ENCODE data around the gene NKX1-2. TPM values are rescaled to one million over a fixed set of nuclear protein-coding genes. Genes with fewer than 3 reads are reported as not detected.

Gene NKX1-2
- total RNA-seq, result not detected

DNA sequence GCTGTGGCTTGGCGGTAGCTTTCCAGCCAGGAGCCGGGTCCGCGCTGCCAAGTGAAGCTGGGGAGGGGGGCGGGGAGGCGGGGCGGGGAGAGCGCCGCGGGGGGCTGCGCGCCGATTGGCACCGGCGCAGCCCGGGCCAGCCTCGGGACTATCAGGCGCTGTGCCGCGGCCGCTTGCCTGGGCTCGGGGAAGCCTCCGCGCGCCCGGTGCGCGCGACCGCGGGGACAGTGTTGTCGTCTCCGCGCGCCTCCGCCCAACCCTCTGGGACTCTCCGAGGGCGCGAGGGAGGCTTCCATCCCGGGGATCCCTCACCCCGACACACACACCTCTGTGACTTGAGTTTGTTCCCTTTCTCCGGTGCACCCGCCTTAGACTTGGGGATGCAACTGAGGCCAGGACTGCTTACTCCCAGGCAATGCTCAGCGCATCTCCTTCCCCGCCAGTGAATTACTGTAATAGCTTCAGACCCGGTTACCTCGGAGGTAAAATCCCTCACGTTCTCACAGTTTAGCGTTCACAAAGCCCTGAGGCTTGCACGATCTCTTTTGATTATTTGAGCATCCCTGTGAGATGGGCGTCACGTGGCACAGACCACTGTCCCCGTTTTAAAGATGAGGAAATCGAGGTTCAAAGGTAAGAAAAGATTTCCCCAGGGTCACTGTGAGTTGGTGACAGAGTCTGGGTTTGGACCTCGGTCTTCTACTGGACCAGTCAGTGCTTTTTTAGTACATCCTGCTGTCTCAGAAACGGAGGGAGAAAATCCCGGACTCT lies at the start of gene NKX1-2:
NKX1-2 (minus strand) TSS at position 24 of the 771 bp plus-strand sequence. CDS start 92 bp downstream, outside the sequence.

DNA sequence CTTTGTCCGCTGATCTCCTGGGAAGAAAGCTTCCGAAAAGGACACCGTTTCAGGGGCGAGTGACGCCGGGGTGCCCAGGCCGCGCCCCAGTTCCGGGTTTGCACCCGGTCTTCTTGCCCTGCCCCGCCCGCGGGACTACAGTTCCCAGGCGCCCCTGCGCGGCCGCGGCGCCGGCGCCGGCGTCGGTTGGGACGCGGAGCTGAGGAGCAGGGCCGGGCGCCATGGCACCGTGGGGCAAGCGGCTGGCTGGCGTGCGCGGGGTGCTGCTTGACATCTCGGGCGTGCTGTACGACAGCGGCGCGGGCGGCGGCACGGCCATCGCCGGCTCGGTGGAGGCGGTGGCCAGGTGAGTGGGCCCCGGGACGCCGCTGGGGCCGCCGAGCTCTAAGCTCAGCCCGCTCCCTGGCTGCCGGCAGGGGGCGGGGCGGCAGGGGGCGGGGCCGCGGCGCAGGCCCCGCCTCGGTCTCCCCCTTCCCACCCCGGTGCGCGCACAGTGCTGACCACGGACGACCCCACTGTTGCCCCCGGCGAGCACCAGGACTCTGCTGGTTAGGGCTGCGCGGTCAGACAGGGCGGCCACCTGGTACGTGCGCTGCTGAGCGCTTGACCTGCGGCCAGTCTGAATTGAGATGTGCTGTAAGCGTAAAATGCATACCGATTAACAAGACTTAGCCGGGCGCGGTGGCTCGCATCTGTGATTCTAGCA lies 12.0 kb upstream of the NKX1-2 start, which contains the start of gene LHPP:
LHPP (plus strand) TSS at position 182 of the 706 bp plus-strand sequence; CDS start at position 222, 40 bp downstream.

GRCh38 chr10:124418726-124419501 lies 30.9 kb downstream of the NKX1-2 start, which contains the start of gene OAT:
Gene OAT (minus strand): TSS chr10:124418923. CDS start chr10:124412171, 6,752 bp downstream.

Other genes with a start within 250 kb of the NKX1-2 start
- 10 to 100 TPM; 29.2 to 33.6 TPM for gene OAT, start 31.1 kb downstream of the NKX1-2 start, total RNA-seq
- 10 to 100 TPM; 26.9 to 27.6 TPM for gene LHPP, start 11.8 kb upstream of the NKX1-2 start, total RNA-seq